OCI-LY7 (cell line): Measurements from ENCODE around the gene NISCH.

Experiments
- CTCF ChIP-seq: fragments of 200-600 bp; sonication (generic); conservative IDR thresholded peaks from 2 replicates; pipeline ENCODE4 v1.5.1; 2014; ENCODE audit warnings: mild to moderate bottlenecking, antibody characterized with exemption, low read length, moderate library complexity, mixed read lengths
- EZH2phosphoT487 ChIP-seq: fragments of 200-600 bp; sonication (generic); IDR thresholded peaks from 2 replicates; pipeline ENCODE4 v1.6.1; 2018; ENCODE audit warnings: low read depth, borderline replicate concordance, mild to moderate bottlenecking, mixed run types, antibody characterized with exemption, low read length, moderate library complexity, mixed read lengths

DNA sequence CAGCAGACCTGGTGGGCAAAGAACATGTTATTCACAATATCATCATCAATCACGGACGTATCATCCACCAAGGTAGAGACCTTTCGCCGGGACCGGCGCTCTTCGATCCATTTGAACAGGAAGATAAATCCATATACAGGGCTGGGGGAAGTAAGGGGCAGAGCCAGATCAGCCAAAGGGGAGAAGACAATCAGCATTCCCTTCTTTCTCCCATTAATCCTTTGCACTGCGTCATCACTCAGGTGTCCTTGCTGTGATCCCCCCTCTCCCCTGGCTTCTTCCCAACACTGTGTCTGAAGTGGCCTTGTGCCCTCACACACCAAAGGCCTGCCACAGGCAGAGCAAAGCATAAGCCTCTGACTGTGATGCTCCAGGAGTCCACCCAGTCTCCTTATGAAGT is 46.9 kb upstream of the NISCH start:
- TF ChIP-seq CTCF (no peak), EZH2phosphoT487 (no peak)
